BJ (cell line): ENCODE measurements around the gene MS4A8. TPM values are rescaled to one million over a fixed set of nuclear protein-coding genes. Genes with fewer than 3 reads are reported as not detected.
"Not testable (repeated sequence)": the region's sequence is repeated elsewhere in the genome, so short reads cannot be mapped to it uniquely, and the experiment has no call there.

ENCODE experiments used
- CTCF ChIA-PET: fragments of 350-600 bp; formaldehyde crosslinking; extraction: SDS; loops from one replicate; lab custom pipeline; 2021; ENCODE audit warnings: antibody characterized with exemption, inconsistent platforms; lab: Yijun Ruan, JAX
- POLR2A ChIA-PET: fragments of 300-600 bp; sonication (Branson Sonifier 250); formaldehyde crosslinking; extraction: SDS; loops from one replicate; lab custom pipeline; 2021; ENCODE audit warnings: antibody characterized with exemption; lab: Charles Lee
- DNase-seq: peaks from one replicate; pipeline ENCODE4 v3.0.0-alpha.2; 2011; ENCODE audit warnings: low read depth
- H3K27me3 ChIP-seq: 2 replicates; pipeline ENCODE4 v1.6.0; 2011; ENCODE audit warnings: low read length; ENCODE audit not compliant: control insufficient read depth, insufficient read depth
- H3K36me3 ChIP-seq: 2 replicates; pipeline ENCODE4 v1.5.1; 2011; ENCODE audit warnings: low read length; ENCODE audit not compliant: control insufficient read depth, insufficient read depth
- H3K4me3 ChIP-seq: 2 replicates; pipeline ENCODE4 v1.5.1; 2011; ENCODE audit warnings: low read depth, mild to moderate bottlenecking, control low read depth, low read length
- CTCF ChIP-seq: IDR thresholded peaks from 2 replicates; pipeline ENCODE4 v1.5.1; 2011; ENCODE audit warnings: low read depth, mild to moderate bottlenecking, control low read depth, inconsistent platforms, low read length, moderate library complexity; ENCODE audit not compliant: insufficient read depth
- polyA minus RNA-seq: library from RNA; depleted of rRNA, polyadenylated mRNA; stranded (reverse); fragments of >200 nt; gene quantifications from 2 replicates; pipeline ENCODE4 v1.2.3, GENCODE V29; 2011; rRNA and poly(A)+ RNA removed
- polyA plus RNA-seq: library from polyadenylated mRNA; depleted of rRNA; stranded (reverse); fragments of >200 nt; gene quantifications from 2 replicates; pipeline ENCODE4 v1.2.3, GENCODE V29; 2011; rRNA removed

MS4A8 gene
- not detected in 2 replicates for polyA plus RNA-seq
- polyA minus RNA-seq: not detected in 2 replicates

- no peak for TF ChIP-seq CTCF
- CTCF ChIA-PET: no interaction called here
- DNase-seq: no peak
- no peaks in the 10 kb centered on the region for H3K27me3 ChIP-seq
- POLR2A ChIA-PET: no interaction called here
- no peaks in the 10 kb centered on the region for H3K36me3 ChIP-seq
- no peak within 1 kb of the TSS for H3K4me3 ChIP-seq
Measured at GRCh38 chr11:60699284-60699691, at the start of gene MS4A8. TSS of gene MS4A8 (plus strand) at chr11:60699612. CDS start at chr11:60700861, 1,249 bp downstream.

GRCh38 chr11:60657888-60658287 lies 41.5 kb upstream of the MS4A8 start:
- TF ChIP-seq CTCF: no peak
- DNase-seq: no peak
- ChIA-PET POLR2A (no interaction called here), CTCF (no interaction called here)
- Histone ChIP-seq H3K27me3 (no peaks in the 10 kb centered on the region), H3K4me3 (no peak overlapping the region), H3K36me3 (no peaks in the 10 kb centered on the region)

GRCh38 chr11:60658409-60658808 lies 41.0 kb upstream of the MS4A8 start:
- TF ChIP-seq CTCF: no peak
- no peaks in the 10 kb centered on the region for H3K36me3 ChIP-seq
- POLR2A ChIA-PET: no interaction called here
- no peak overlapping the region for H3K4me3 ChIP-seq
- no peak for DNase-seq
- CTCF ChIA-PET: no interaction called here
- H3K27me3 ChIP-seq: no peaks in the 10 kb centered on the region

- ChIA-PET POLR2A (no interaction called here), CTCF (no interaction called here)
- no peaks in the 10 kb centered on the region for H3K36me3 ChIP-seq
- no peaks in the 10 kb centered on the region for H3K27me3 ChIP-seq
- no peak overlapping the region for H3K4me3 ChIP-seq
- no peak for TF ChIP-seq CTCF
- no peak for DNase-seq
Measured at GRCh38 chr11:60672255-60672654, 27.2 kb upstream of the MS4A8 start.

- not testable (repeated sequence) for DNase-seq
Measured at GRCh38 chr11:60678231-60678630, 21.2 kb upstream of the MS4A8 start.

GRCh38 chr11:60679879-60680278 lies 19.5 kb upstream of the MS4A8 start:
- Histone ChIP-seq H3K4me3 (no peak overlapping the region), H3K27me3 (no peaks in the 10 kb centered on the region), H3K36me3 (no peaks in the 10 kb centered on the region)
- TF ChIP-seq CTCF: no peak
- CTCF ChIA-PET: no interaction called here
- POLR2A ChIA-PET: no interaction called here
- DNase-seq: no peak

More at GRCh38 chr11:60678231-60678630, 21.2 kb upstream of the MS4A8 start:
- POLR2A ChIA-PET, H3K36me3 ChIP-seq, H3K27me3 ChIP-seq, CTCF ChIA-PET, H3K4me3 ChIP-seq: not testable (repeated sequence)
